Testis (tissue), 3 donors: ENCODE results near the gene PPM1D. TPM values are rescaled to one million over a fixed set of nuclear protein-coding genes. Genes with fewer than 3 reads are reported as not detected.

Source experiments
- DNase-seq: peaks from one replicate; pipeline ENCODE4 v3.0.0-alpha.2; 2019
- H3K27ac ChIP-seq, 2 donors: fragments of 200-600 bp; sonication (generic); one replicate each; pipeline ENCODE4 v1.5.1; 2019
- H3K27me3 ChIP-seq: fragments of 200-600 bp; sonication (generic); one replicate; pipeline ENCODE4 v1.5.1; 2019
- H3K36me3 ChIP-seq: fragments of 200-600 bp; sonication (generic); one replicate; pipeline ENCODE4 v1.5.1; 2017; ENCODE audit warnings: low read depth; ENCODE audit errors: missing control alignments
- H3K4me1 ChIP-seq: fragments of 200-600 bp; sonication (generic); one replicate; pipeline ENCODE4 v1.5.1; 2019
- H3K4me3 ChIP-seq, 2 donors: fragments of 200-600 bp; sonication (generic); one replicate each; pipeline ENCODE4 v1.5.1; 2017 to 2019
- H3K9me3 ChIP-seq: fragments of 200-600 bp; sonication (generic); one replicate; pipeline ENCODE4 v1.5.1; 2017
- CTCF ChIP-seq, 3 experiments: fragments of 450-650 bp in 2 of 3; fragments of 200-600 bp in 1 of 3; sonication (generic) in 1 of 3; IDR thresholded peaks; one replicate each; pipeline ENCODE4 v1.5.1; 2016 to 2019; ENCODE audit warnings: antibody characterized with exemption in 3 of 3, mild to moderate bottlenecking in 2 of 3, moderate library complexity in 1 of 3
- POLR2A ChIP-seq: fragments of 450-650 bp; IDR thresholded peaks from one replicate; pipeline ENCODE4 v1.6.1; 2017; ENCODE audit warnings: antibody characterized with exemption, mild to moderate bottlenecking, moderate library complexity
- WGBS, 2 donors: methylation state at CpG; one replicate each; pipeline ENCODE4 v1.1.5; 2018; 5-methylcytosine and 5-hydroxymethylcytosine counted together
- intact Hi-C: fragments of 100-400 bp; cut with DNase I; formaldehyde crosslinking; loops from one replicate; pipeline ENCODE4 v1.15.1; 2023; ENCODE audit warnings: low total_unique reads
- polyA plus RNA-seq: library from polyadenylated mRNA; stranded (reverse); fragments of 350-450 nt; fragmentation: Illumina TruSeq; extraction: RNeasy Lipid Tissue Mini Kit (QIAGEN cat#74804); gene quantifications from one replicate; pipeline ENCODE4 v1.2.3, GENCODE V29; 2014; ENCODE audit warnings: low read depth, low replicate concordance; ENCODE audit not compliant: insufficient read depth
- total RNA-seq, 2 donors: library from RNA; depleted of rRNA; stranded (reverse); fragments of >200 nt; gene quantifications; one replicate each; pipeline ENCODE4 v1.2.3, GENCODE V29; 2016

PPM1D gene
- total and polyA plus RNA-seq, 3 donors from 2014 or later: 31.5 to 40.7 (median 34.9) TPM

- no peak for DNase-seq
- Histone ChIP-seq H3K4me3 (no peak overlapping the region), H3K27me3 (no peaks in the 10 kb centered on the region), H3K36me3 (no peaks in the 10 kb centered on the region), H3K27ac (peak overlapping the region; percentile 29 to 60), H3K9me3 (no peaks in the 10 kb centered on the region), H3K4me1 (peaks cover 4% of the 10 kb centered on the region)
- intact Hi-C loops: no loop called here
- 64 to 69% methylated on average over 3 of the region's 3 CpGs for WGBS, 2 donors
- no peak for TF ChIP-seq CTCF (IDR thresholded peaks at IDR 0.05)
- TF ChIP-seq POLR2A: no peak
Observed at GRCh38 chr17:60645918-60646523, 46.0 kb downstream of the PPM1D start.

DNA sequence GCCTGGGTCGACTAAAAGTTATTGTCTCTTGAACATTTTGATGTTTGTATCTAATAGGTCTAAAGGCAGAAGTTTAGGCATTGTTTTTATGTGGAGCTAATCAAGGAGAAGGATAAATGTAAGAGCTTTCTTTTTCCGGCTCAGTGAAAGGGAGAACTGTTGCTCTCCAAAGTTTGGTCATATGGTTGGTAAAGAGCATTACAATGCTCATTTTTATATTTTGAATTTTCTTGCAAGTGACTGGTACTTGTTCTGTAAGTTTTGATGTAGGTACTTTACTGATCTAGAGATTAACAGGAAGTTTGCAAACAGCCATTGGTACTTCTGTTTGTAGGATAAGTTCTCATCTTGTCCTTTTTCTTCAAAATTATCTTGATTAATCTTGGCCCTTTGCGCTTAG lies 46.7 kb downstream of the PPM1D start:
- no peaks in the 10 kb centered on the region for H3K9me3 ChIP-seq
- no peak overlapping the region for H3K4me3 ChIP-seq
- H3K27me3 ChIP-seq: no peaks in the 10 kb centered on the region
- WGBS, 2 donors: 67 to 79% methylated on average over 3 of the region's 3 CpGs
- intact Hi-C loops: no loop called here
- peak overlapping the region; percentile 27 to 60 for H3K27ac ChIP-seq
- H3K4me1 ChIP-seq: peaks cover under 1% of the 10 kb centered on the region
- TF ChIP-seq CTCF (IDR thresholded peaks at IDR 0.05) (no peak), POLR2A (no peak)
- no peaks in the 10 kb centered on the region for H3K36me3 ChIP-seq
- no peak for DNase-seq

- DNase-seq: no peak
- H3K27me3 ChIP-seq: no peaks in the 10 kb centered on the region
- no peaks in the 10 kb centered on the region for H3K9me3 ChIP-seq
- peak overlapping the region in 1 of 2 donors; percentile 6 for H3K27ac ChIP-seq
- no peaks in the 10 kb centered on the region for H3K36me3 ChIP-seq
- WGBS, 2 donors: 66 to 74% methylated on average over 1 of the region's 1 CpG
- no peaks in the 10 kb centered on the region for H3K4me1 ChIP-seq
- intact Hi-C loops: no loop called here
- no peak overlapping the region for H3K4me3 ChIP-seq
- no peak for TF ChIP-seq CTCF (IDR thresholded peaks at IDR 0.05)
- no peak for TF ChIP-seq POLR2A
Observed at GRCh38 chr17:60647705-60648104, 47.7 kb downstream of the PPM1D start.

- DNase-seq: no peak
- no peak overlapping the region for H3K27ac ChIP-seq
- intact Hi-C loops: no loop called here
- no peaks in the 10 kb centered on the region for H3K4me1 ChIP-seq
- H3K9me3 ChIP-seq: no peaks in the 10 kb centered on the region
- WGBS, 2 donors: 83 to 100% methylated on average over 2 of the region's 2 CpGs
- H3K4me3 ChIP-seq: no peak overlapping the region
- TF ChIP-seq CTCF (IDR thresholded peaks at IDR 0.05): no peak
- TF ChIP-seq POLR2A: no peak
- no peaks in the 10 kb centered on the region for H3K36me3 ChIP-seq
- no peaks in the 10 kb centered on the region for H3K27me3 ChIP-seq
Observed at GRCh38 chr17:60652454-60653247, 52.7 kb downstream of the PPM1D start.
